ENCODE results near the gene SSX3. TPM values are rescaled to one million over a fixed set of nuclear protein-coding genes. Genes with fewer than 3 reads are reported as not detected.
"Not testable (repeated sequence)": the region's sequence is repeated elsewhere in the genome, so short reads cannot be mapped to it uniquely, and the experiment has no call there.

Gene SSX3
- total RNA-seq (2012; rRNA removed) (not detected in 2 replicates), polyA plus RNA-seq (2012; rRNA removed) (not detected in 2 replicates), Bru-seq, nascent RNA (not detected), BruChase-seq, experiment 1, labeled RNA remaining after a 6-hour chase (not detected), BruChase-seq, experiment 2, labeled RNA remaining after a 2-hour chase (not detected)
- not detected in 2 replicates for polyA plus RNA-seq (2012; cell fraction: cytosol; rRNA removed)
- polyA plus RNA-seq (2012; cell fraction: nucleus; rRNA removed; ENCODE audit: low replicate concordance), result not detected in 2 replicates
- long read RNA-seq, result 0 reads

- H2BK15ac ChIP-seq (ENCODE audit: low read depth, low read length); H4K8ac ChIP-seq (ENCODE audit: low read depth in 2 of 2, low read length in 2 of 2); H3K56ac ChIP-seq (ENCODE audit: extremely low read depth, insufficient read depth, low read length); H3K23ac ChIP-seq (ENCODE audit: low read depth, low read length); H2BK20ac ChIP-seq (ENCODE audit: low read depth, low read length); H4K91ac ChIP-seq (ENCODE audit: insufficient read depth, low read depth, low read length); H2BK120ac ChIP-seq (ENCODE audit: low read depth, low read length); H3K4ac ChIP-seq (ENCODE audit: low read depth, low read length); H3K4me2 ChIP-seq (ENCODE audit: low read depth, low read length); H3K79me1 ChIP-seq (ENCODE audit: low read depth in 1 of 2, low read length in 2 of 2); H2BK5ac ChIP-seq (ENCODE audit: low read depth, low read length, poor library complexity, severe bottlenecking); H3K36me3 ChIP-seq (ENCODE audit: control insufficient read depth, insufficient read depth, low read length); DNase-seq; BruUV-seq (replicated peaks); H3K27me3 ChIP-seq (ENCODE audit: control insufficient read depth, insufficient read depth, low read length); H2AK9ac ChIP-seq (replicated peaks; ENCODE audit: low read depth, low read length, poor library complexity); CTCF ChIA-PET; H2AFZ ChIP-seq (replicated peaks; ENCODE audit: low read length, poor library complexity); H3K18ac ChIP-seq (ENCODE audit: low read depth, low read length); H3K9ac ChIP-seq (ENCODE audit: low read depth, low read length); H3K27ac ChIP-seq (ENCODE audit: insufficient read depth, low read length); ATAC-seq (ENCODE audit: low read depth); in situ Hi-C loops (cut with MboI; ENCODE audit: low sequenced_read_pairs); H3K9me3 ChIP-seq (ENCODE audit: control insufficient read depth, insufficient read depth, low read length); H3K14ac ChIP-seq (replicated peaks; ENCODE audit: low read depth, low read length); H3K9me1 ChIP-seq (ENCODE audit: insufficient read depth, low read length); H4K20me1 ChIP-seq (ENCODE audit: insufficient read depth, low read length); dilution Hi-C loops (cut with HindIII; ENCODE audit: low sequenced_read_pairs, unreplicated experiment); H4K5ac ChIP-seq (ENCODE audit: low read depth, low read length); H3K4me1 ChIP-seq (ENCODE audit: control insufficient read depth, insufficient read depth, low read length); intact Hi-C loops (cut with micrococcal nuclease); H2AK5ac ChIP-seq (ENCODE audit: low read depth, low read length); POLR2A ChIA-PET (ENCODE audit: unreplicated experiment); H3K4me3 ChIP-seq (ENCODE audit: insufficient read depth, low read depth, low read length): not testable (repeated sequence)
- WGBS, 2 experiments (ENCODE audit: extremely low coverage in 2 of 2, insufficient read length in 1 of 2), result 78% methylated on average over 6 of the region's 19 CpGs; no CpG with 5 or more reads in 1 of the 2 experiments
Measured at GRCh38 chrX:48356315-48357094, at the start of gene SSX3. Gene SSX3, minus strand, starts transcription at chrX:48356703. Its CDS starts 1,454 bp downstream, at chrX:48355249.

DNA sequence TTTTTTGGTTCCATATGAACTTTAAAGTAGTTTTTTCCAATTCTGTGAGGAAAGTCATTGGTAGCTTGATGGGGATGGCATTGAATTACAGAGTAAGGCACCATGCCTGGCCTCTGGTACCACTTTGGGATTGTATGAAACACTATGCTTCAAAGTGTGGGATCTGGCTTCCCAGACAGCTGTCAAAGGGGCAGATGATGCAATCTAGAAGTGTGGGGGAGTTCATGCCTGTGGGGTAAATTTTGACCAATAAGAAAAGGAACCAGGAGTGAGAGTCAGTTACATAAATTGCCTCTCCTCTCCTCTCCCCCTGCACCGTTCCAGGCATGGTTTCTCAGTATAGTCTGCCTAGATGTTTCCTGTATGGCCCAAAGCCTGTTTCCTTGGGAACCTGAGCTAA lies 41.3 kb upstream of the SSX3 start:
- intact Hi-C loops (cut with micrococcal nuclease); H3K14ac ChIP-seq (replicated peaks; ENCODE audit: low read depth, low read length); H3K23ac ChIP-seq (ENCODE audit: low read depth, low read length); ATAC-seq (ENCODE audit: low read depth); H2BK15ac ChIP-seq (ENCODE audit: low read depth, low read length); H4K8ac ChIP-seq (ENCODE audit: low read depth in 2 of 2, low read length in 2 of 2); H3K4me1 ChIP-seq (ENCODE audit: control insufficient read depth, insufficient read depth, low read length); CTCF ChIA-PET; H4K20me1 ChIP-seq (ENCODE audit: insufficient read depth, low read length); H3K9me1 ChIP-seq (ENCODE audit: insufficient read depth, low read length); DNase-seq; H2BK20ac ChIP-seq (ENCODE audit: low read depth, low read length); H3K9ac ChIP-seq (ENCODE audit: low read depth, low read length); H3K56ac ChIP-seq (ENCODE audit: extremely low read depth, insufficient read depth, low read length); H3K4ac ChIP-seq (ENCODE audit: low read depth, low read length); H3K36me3 ChIP-seq (ENCODE audit: control insufficient read depth, insufficient read depth, low read length); dilution Hi-C loops (cut with HindIII; ENCODE audit: low sequenced_read_pairs, unreplicated experiment); H3K18ac ChIP-seq (ENCODE audit: low read depth, low read length); H4K5ac ChIP-seq (ENCODE audit: low read depth, low read length); H3K9me3 ChIP-seq (ENCODE audit: control insufficient read depth, insufficient read depth, low read length); H4K91ac ChIP-seq (ENCODE audit: insufficient read depth, low read depth, low read length); H3K79me1 ChIP-seq (ENCODE audit: low read depth in 1 of 2, low read length in 2 of 2); H2BK120ac ChIP-seq (ENCODE audit: low read depth, low read length); H2AFZ ChIP-seq (replicated peaks; ENCODE audit: low read length, poor library complexity); H3K4me2 ChIP-seq (ENCODE audit: low read depth, low read length); in situ Hi-C loops (cut with MboI; ENCODE audit: low sequenced_read_pairs); H2BK5ac ChIP-seq (ENCODE audit: low read depth, low read length, poor library complexity, severe bottlenecking); H2AK9ac ChIP-seq (replicated peaks; ENCODE audit: low read depth, low read length, poor library complexity); BruUV-seq (replicated peaks); H3K27me3 ChIP-seq (ENCODE audit: control insufficient read depth, insufficient read depth, low read length); H3K27ac ChIP-seq (ENCODE audit: insufficient read depth, low read length); POLR2A ChIA-PET (ENCODE audit: unreplicated experiment); H3K4me3 ChIP-seq (ENCODE audit: insufficient read depth, low read depth, low read length); H2AK5ac ChIP-seq (ENCODE audit: low read depth, low read length): not testable (repeated sequence)
- WGBS, 2 experiments (ENCODE audit: extremely low coverage in 2 of 2, insufficient read length in 1 of 2), result no CpG with 5 or more reads among the region's 1 CpG

Data from IMR-90 (cell line).